ENCODE data around the gene HHLA2.

The HHLA2 gene

DNA sequence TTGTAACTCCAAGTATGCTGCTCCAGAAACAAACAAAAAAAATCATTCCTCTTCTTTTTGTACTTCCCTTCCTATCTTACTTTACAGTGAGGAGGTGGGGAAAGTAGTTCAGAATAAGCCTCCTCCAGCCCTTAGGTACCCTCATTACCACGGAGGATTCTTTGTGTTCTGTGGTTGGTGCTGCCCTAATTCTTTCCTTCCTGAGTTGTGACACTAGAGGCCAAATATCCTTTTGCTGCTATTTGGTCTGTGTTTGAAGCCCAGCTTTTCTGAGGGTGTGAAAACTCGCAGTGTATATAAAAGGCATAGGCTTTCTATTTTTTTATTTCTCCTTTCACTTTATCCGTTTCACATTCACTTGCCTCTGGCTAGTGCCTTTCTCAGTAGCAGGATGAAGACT lies 98.2 kb downstream of the HHLA2 start:
- no peak for DNase-seq

DNA sequence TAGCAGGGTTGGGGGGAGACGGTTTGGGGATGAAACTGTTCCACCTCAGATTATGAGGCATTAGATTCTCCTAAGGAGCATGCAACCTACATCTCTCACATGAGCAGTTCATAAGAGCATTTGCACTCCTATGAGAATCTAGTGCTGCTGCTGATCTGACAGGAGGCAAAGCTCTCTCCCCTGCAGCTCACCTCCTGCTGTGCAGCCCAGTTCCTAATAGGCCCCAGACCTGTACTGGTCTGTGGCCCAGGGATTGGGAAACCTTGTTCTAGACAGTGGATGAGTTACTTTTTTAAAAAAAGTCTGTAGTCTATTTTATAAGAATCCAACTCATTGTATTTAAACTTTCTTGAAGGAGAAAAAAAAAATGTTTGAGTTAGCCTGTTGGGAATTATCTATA lies 100.0 kb downstream of the HHLA2 start:
- no peak for DNase-seq

DNA sequence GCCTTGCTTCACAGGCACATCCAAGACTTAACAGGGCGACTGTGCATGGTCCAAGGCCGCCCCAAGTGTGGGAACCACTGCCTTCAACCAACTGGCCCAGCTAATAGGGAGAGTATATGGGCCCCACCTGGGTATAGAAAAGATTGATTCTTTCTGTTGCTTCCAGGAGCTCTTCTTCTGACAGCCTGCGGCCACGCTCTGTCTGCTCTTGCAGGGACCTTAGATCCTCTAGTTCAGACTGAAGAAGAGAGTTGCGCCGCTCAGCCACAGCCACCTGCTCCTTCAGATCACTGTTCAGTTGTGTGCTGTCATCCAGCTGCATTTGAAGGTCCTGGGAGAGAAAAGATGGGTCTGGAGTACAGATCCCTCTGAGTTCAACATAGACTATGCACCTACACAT lies 102.2 kb downstream of the HHLA2 start:
- no peak for DNase-seq

DNA sequence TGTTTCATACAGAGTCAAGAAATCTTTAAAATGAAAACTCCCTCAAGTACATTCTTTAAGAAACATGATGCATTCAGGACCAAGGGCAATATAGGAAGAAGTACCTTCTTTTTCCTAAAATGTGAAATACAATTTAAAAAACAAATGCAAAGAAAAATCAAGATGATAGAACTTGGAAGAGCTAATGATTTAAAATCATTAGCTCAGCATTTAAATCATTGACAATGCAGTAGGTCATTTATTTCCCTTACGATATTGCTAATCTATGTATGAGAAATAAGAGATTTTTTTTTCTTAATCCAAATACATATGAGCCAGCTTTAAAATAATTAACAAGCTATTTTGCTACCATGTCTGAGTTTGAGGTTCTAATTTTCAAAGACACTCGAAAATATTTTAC lies 105.5 kb downstream of the HHLA2 start:
- DNase-seq: no peak

DNA sequence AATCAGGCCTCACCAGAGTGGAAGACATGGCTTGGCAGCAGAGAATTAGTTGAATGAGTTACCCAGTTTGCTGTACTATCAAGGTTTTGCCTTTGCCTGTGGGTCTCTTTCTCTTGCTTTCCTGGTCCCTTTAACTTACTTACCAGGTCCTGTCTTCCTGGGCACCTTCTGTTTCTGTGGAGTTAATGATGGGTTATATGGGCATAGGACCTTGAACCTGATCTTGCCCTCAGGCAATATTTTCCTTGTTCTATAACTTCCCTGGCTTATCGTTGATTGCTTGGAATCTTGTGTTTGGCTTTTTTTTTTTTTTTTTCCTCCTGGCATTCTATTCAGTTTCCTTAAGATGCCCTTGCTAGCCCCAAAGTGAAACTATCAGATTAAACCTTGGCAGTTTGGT lies 106.8 kb downstream of the HHLA2 start:
- no peak for DNase-seq

DNA sequence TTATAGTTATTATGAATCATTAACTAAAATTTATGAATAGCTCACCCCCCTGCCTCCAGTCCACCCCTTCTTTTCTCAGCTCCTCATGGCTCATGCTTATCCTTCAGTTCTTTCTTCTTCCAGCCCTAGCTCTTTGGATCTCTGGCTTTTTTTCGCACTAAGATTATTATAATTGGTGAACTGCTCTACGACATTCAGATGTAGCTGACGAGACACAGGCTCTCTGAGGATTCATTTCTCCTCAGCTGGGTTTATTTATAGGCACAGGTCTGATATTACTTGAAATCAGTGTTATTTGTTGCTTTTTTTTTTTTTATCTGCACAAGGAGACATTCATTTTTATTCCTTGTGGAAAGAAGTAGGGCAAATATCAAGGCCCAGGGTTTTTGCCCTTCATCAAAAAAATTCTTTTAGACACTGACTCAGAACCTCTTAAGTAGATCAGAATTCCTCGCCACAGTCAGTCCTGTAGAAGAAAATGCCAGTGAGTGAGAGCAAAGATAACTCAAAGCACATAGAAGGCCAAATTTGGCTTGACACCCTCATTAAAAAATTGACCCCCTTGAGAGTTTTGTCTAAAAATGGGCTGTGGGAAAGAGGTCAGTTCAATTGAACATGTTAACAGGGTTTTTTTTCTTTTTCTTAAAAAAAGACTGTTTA lies 107.5 kb downstream of the HHLA2 start:
- DNase-seq: no peak

DNA sequence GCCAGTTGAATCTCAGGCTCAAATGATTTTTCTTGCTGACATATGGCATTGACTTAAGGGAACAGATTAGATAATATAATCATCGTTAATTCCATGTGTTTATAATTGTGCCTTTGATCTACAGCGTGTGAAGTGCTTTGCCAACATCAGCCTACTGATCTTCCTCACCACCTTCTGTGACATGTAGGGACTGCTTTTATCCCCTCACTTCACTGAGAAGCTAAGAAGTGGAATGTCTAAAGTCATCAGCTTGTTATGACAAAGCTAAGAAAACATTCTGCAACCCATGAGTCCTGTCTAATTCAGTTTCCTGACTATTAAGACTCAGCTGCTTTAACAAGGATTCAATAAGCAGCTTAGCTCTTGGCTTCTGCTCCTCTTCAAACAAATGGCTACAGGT lies 108.0 kb downstream of the HHLA2 start:
- DNase-seq: no peak

DNA sequence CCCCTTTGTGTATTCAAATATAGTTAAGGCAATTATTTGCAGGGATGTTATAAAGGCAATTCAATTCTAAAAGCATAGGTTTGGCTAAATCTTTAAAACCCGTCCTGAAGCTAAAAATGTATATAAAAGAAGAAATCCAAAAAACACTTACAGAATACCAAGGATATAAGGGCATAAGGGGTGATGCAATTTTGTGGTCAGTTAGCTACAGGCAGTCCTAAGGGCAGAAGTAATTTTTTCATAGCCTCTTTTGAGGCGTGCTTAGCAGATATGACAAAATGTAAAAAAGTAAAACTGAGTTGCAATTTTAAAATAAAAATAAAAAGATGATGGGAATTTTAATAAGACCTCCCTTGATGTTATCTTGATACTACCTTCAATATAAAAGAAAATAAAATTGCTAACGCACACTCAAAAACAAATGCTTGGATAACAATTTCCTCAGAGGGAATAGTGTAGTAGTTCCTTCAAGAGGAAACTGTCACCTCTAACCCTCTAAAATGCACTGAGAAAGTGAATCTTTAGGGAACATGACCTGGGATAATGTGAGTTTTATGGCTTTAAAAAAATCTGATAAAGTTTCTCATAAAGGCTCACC lies 109.8 kb downstream of the HHLA2 start:
- no peak for DNase-seq

DNA sequence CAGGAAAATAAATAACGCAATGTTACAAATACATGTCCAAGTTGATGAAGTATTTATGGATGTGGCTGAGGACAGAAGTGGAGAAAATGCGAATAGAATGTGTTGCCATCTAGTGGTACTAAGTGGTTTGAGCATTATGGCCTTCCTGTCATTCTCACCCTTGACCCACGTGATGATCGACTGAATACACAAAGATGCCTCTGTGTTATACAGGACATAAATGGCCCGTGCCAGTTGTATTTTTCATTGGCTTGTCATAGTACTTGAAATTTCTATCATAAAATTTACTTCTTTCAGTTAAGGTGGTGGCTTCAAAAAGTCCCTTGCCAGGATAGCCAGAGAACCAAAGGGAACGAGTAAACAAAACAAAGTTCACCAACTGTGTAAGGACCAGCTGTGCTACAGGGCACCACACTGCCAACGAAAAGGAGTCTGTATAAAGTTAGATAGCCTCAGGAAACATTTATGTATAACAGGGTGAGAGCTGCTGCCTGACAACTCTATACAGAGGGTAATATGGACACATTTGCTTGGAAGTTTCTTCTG lies 110.4 kb downstream of the HHLA2 start:
- no peak for DNase-seq

DNA sequence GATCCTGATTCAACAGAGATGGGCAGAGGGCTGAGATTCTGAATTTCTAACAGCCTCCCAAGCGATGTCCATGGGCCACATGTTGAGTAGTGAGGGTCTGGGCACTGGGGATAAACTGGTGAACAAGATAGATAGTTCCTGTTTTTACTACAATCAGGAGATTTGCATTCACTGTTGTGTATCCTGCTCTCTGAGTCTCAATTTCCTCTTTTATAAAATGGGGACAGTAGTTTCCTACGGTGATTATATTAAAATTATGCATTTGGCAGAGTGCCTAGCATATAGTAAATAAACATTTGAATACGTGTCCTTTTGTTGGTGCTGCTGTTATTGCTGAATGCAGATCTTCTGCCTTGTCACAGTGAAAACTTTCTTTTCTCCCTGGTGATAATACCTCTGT lies 111.5 kb downstream of the HHLA2 start:
- no peak for DNase-seq

DNA sequence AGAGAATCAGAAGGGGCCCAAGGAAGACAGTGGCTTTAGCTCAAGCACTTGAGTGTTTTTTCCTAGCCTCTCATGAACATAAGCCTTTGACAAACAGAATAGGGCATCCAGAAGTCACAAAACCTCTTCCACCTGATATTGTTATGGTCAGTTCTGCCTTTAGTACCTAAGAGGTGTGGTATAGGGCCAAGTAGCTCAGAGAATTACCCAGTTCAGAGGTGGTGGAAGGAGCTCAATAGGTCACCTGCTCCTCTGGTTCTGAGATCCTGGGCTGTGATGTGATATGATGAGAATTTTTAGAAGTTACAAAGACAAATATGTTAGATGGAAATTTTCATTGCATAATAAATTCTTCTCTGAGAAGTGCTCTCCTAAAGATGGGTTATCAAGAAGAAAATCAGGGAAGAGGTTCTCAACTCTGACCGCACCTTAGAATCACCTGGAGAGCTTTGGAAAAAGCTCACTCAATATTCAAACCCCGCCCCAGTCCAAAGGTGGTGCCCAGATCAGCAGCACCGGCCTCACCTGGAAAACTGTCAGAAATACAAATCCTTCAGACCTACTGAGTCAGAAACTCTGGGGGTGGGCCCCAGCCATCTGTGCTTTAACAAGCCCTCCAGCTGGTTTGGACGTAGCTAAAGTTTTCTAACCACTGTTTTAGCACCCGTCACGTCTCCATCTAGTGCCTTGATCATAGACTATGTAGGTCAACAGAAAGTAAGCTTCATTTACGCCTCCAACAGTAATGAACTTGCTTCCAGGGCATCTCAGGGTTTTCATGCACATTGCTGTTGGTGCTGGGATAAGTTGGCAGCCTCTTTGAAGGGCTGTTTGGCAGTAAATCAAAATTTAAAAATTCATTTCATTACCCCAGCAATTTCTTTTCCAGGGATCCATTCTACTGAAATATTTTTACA lies 112.8 kb downstream of the HHLA2 start:
- no peak for DNase-seq

DNA sequence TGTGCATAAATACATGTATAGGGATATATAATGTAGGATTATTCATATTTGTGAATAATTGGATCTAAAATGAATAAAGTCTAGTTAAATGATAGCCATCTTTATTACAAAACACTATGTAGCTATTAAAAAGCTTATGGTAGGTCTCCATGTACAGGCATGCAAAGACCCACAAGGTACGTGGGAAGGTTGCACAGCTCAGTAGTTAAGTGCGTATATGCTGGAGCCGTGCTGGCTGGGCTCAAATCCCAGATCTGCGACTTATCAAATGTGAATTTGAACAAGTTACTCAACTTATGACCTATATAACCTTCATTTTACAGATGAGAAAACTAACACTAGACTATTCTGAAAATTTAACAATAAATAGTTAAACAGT lies 113.4 kb downstream of the HHLA2 start:
- DNase-seq: no peak

DNA sequence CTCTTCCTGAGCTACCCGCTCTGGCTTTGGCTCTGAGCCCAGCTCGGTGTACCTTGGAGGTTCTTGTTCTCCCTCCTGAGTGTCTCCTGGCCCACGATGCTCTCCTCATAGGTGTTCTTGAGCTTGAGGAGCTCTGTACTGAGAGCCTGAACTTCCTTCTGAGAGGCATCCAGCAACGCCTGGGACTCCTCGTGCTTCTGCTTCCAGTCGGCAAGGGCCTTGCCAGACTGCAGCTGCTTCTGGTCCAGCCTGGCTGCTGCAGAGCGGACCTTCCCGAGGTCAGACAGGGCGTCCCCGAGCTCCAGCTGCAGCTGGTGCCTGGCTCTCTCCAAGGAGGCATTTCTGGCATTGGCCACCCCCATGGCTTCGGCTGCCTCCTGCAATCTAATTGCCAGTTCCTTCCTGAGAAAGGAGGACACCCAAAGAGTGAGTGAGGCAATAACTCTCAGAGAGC lies 114.2 kb downstream of the HHLA2 start:
- no peak for DNase-seq

DNA sequence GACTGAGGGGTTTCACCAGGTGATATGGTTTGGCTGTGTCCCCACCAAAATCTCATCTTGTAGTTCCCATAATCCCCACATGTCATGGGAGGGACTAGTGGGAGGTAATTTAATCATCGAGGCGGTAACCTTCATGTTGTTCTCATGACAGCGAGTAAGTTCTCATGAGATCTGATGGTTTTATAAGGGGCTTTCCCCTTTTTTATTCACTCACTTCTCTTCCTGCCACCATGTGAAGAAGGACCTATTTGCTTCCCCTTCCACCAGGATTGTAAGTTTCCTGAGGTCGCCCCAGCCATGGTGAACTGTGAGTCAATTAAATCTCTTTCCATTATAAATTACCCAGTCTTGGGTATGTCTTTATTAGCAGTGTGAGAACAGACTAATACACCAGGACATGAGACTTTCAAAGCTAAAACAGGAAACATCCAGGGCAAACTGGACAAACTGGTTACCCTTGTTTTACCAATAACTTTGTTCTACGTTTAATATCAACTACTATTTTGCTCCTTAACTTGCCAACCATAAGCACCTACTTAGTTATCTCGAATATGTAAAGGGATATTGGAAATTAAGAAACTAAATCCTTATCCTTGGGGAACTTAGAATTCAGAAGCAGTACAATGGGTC lies 115.9 kb downstream of the HHLA2 start:
- no peak for DNase-seq

DNA sequence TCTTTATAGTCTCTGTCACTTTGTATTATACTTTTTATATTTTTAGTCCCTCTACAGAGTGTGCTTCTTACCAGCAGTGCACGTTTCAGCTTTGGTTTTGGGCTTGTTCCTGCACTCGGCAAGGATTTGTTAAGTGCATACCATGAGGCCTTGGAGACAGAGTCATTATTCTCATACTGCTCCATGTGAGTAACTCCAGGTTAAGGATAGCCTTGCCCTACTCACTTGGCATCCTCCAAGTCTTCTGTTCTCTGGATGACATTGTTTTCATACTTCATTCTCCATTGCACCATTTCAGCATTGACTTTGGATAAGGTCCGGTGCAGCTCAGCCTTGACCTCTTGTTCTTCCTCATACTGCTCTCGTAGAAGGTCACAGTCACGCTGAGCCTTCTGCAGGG lies 117.7 kb downstream of the HHLA2 start:
- no peak for DNase-seq

DNA sequence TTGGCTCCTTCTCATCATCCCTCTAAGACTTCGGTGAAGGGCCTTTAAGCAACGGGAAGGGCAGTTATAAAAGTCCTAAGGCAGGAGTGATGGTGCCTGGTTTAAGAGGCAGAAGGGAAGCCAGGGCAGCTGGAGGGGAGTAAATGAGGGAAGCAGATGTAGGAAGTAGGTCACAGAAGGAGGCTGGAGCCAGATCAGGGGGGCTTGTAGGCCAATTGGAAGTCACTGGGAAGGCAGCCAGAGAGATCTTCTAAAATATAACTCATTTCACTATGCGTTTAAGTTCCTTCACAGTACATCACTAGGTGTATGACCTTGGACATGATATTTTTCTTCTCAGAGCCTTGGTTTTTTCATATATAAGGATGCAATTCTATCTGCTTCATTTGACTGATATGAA lies 119.3 kb downstream of the HHLA2 start:
- DNase-seq: no peak

DNA sequence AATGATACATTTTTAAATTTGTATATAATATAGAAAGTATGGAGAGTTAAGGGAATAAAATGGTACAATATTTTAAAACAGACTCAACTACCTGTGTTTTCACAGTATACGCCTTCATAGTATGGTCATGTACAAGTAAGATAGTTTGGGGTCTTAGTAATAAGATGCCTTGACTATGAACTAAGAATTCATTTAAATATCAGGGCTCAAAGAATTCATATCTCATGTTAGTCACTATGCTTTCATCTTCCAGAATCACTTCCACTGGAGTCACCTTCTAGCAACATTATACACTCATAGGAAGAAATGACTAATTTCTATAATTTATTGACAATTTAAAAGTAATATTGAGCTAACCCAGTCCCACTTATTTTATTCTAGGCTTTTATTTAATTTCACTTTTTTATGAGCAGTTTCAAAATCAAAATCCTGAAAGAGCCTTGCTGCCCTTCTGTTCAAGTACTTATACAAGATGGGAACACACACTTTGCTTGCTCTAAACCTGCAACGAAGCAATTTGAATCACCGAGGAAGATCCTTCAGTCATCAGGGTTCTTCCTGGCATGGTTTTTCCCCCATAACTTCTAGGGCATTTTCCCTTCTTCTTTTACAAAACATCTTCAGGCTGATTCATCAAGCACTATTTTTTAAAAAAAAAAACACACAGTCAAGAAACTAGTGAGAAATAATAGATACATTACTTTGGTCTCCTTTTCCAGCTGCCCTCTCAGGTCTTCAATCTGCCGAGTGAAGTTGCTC lies 119.9 kb downstream of the HHLA2 start:
- no peak for DNase-seq

DNA sequence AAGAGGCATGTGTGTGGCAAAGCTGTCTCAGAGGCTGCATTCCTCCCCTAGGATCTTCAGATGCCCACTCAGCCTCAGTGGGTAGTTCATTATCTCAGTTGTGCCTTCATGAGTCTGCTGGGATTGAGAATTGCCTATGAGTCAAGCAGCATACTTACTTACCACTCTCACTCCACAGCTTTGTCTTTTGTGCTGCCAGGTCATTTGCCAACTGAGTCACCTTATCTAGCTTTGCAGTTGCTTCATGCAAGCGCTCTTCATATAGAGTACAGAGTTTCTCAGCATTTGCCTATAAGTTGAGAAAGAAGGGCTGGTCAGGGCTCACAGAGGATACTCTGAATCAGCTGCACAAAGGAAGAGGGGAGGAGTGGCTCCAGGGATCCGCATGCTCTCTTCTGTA lies 124.6 kb downstream of the HHLA2 start:
- no peak for DNase-seq

All from activated CD4-positive, alpha-beta T cell treated with anti-CD3 and anti-CD28 coated beads, Interleukin-2, amount 50 U/mL, for 4 hours (primary cell).